Activated naive CD4-positive, alpha-beta T cell treated with anti-CD3 and anti-CD28 coated beads, Interleukin-2, amount 50 U/mL, for 72 hours (primary cell): ENCODE results near the gene GNA14. TPM values are rescaled to one million over a fixed set of nuclear protein-coding genes. Genes with fewer than 3 reads are reported as not detected.
"Not testable (repeated sequence)": the region's sequence is repeated elsewhere in the genome, so short reads cannot be mapped to it uniquely, and the experiment has no call there.

Experiments
- ATAC-seq, 2 donors: fragments of 150-1000 bp; cut with Tn5 transposase; 2 replicates each; pipeline ENCODE4 v1.10.0; 2021; ENCODE audit warnings: mild to moderate bottlenecking in 2 of 2, moderate library complexity in 2 of 2
- DNase-seq, 2 donors: peaks; one replicate each; pipeline ENCODE4 v3.0.0; 2021 to 2022; ENCODE audit warnings: low spot score in 2 of 2
- H3K27ac Mint-ChIP-seq, 2 donors: one replicate each; pipeline ENCODE4 v1.8.0; 2022; ENCODE audit warnings: mild to moderate bottlenecking in 2 of 2, mixed read lengths in 2 of 2
- H3K36me3 Mint-ChIP-seq, 2 donors: one replicate each; pipeline ENCODE4 v1.8.0; 2022; ENCODE audit warnings: mixed read lengths in 2 of 2
- H3K9me3 Mint-ChIP-seq, 2 donors: one replicate each; pipeline ENCODE4 v1.8.0; 2022; ENCODE audit warnings: mixed read lengths in 2 of 2
- total RNA-seq, 2 donors: library from RNA; stranded (reverse); gene quantifications; one replicate each; pipeline ENCODE4 v1.2.3, GENCODE V29; 2022

GNA14 gene
- total RNA-seq, 2 donors from 2014 or later: 0.25 to 0.59 TPM

- DNase-seq (no peak), ATAC-seq (no peak)
- no peaks in the 10 kb centered on the region for H3K9me3 Mint-ChIP-seq
- H3K36me3 Mint-ChIP-seq: no peaks in the 10 kb centered on the region
- no peak overlapping the region for H3K27ac Mint-ChIP-seq
These were observed 218.2 kb downstream of the GNA14 start for GRCh38 chr9:77429928-77430327.

- DNase-seq: no peak
- H3K9me3 Mint-ChIP-seq: peaks cover 0 to 5% of the 10 kb centered on the region in 2 donors
- peaks cover 0 to 6% of the 10 kb centered on the region in 2 donors for H3K36me3 Mint-ChIP-seq
- peak in 1 of 2 donors; percentile 22 for ATAC-seq
- H3K27ac Mint-ChIP-seq: no peak overlapping the region
These were observed 220.7 kb downstream of the GNA14 start for GRCh38 chr9:77427256-77427927.

DNA sequence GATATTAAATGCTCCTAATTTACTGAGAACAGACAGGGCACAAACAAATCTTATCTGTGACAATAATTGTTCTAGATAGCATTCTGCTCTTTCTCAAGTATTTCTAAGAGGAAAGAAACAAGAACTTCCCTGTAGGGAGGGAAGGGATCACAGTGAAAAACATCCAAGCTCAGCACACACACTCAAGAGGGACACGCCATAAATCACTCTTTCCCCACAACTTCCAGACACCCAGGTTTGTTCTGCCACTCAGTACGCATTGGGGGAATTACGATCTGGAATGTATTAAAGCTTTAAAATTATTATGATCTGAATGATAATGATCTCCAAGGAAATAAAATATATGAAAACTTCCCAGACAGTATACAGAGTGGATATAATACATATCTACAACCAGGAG is 221.4 kb downstream of the GNA14 start:
- H3K27ac Mint-ChIP-seq: no peak overlapping the region
- DNase-seq (no peak), ATAC-seq (no peak)
- H3K9me3 Mint-ChIP-seq: peaks cover 0 to 5% of the 10 kb centered on the region in 2 donors
- peaks cover 4 to 6% of the 10 kb centered on the region in 2 donors for H3K36me3 Mint-ChIP-seq

DNA sequence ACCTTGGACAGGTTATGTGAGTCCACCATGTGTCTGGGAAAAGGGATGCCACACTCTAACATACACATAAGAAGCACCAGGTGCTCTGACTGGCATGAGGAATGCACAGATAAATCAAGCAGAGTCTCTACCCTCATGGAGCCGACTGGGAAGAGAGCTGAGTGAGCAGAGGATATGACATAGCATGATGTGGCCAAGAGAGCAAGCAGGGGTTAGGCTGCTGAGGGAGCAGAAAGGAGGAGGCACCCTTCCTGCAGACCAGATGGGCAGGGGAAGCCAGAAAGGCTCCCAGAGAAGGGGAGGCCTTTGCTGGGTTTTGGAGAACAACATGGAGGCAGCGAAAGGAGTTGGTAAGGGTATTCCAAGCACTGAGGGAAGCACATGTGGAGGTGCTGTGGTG is 223.1 kb downstream of the GNA14 start:
- DNase-seq: no peak
- no peak overlapping the region for H3K27ac Mint-ChIP-seq

GRCh38 chr9:77423841-77424240 is 224.3 kb downstream of the GNA14 start:
- ATAC-seq (no peak), DNase-seq (no peak)
- peaks cover 0 to 5% of the 10 kb centered on the region in 2 donors for H3K9me3 Mint-ChIP-seq
- peaks cover 4 to 6% of the 10 kb centered on the region in 2 donors for H3K36me3 Mint-ChIP-seq
- H3K27ac Mint-ChIP-seq: no peak overlapping the region

More for the DNA sequence above, 223.1 kb downstream of the GNA14 start:
- H3K9me3 Mint-ChIP-seq: peaks cover 0 to 5% of the 10 kb centered on the region in 2 donors
- no peak for ATAC-seq
- peaks cover 4 to 6% of the 10 kb centered on the region in 2 donors for H3K36me3 Mint-ChIP-seq

- H3K27ac Mint-ChIP-seq: no peak overlapping the region
- ATAC-seq: no peak
- no peak for DNase-seq
- H3K9me3 Mint-ChIP-seq: peaks cover 0 to 5% of the 10 kb centered on the region in 2 donors
- peaks cover 4 to 6% of the 10 kb centered on the region in 2 donors for H3K36me3 Mint-ChIP-seq
These were observed 225.2 kb downstream of the GNA14 start for GRCh38 chr9:77422969-77423368.

GRCh38 chr9:77421506-77422265 is 226.4 kb downstream of the GNA14 start:
- Mint-ChIP-seq H3K36me3 (peaks cover 4 to 6% of the 10 kb centered on the region in 2 donors), H3K27ac (no peak overlapping the region), H3K9me3 (peaks cover 0 to 5% of the 10 kb centered on the region in 2 donors)
- DNase-seq: no peak
- no peak for ATAC-seq

DNA sequence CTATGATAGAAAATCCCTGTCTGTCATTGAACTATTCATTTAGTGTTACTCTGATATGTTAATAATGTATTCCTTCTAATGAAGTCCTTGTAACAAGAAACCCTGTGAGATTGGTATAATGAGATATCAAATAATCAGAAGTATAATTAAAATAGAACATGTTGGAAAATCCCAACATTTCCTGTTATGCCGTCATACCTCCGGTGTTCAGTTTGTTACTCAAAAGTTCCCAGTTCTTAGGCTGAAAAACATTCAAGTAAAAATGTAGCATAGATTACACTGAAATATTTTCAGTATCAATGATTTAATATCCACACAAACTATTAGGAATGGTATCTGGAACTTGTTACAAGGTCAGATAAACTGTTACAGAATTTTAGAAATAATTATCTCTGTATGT is 227.5 kb downstream of the GNA14 start:
- DNase-seq: no peak
- no peak for ATAC-seq
- Mint-ChIP-seq H3K27ac (no peak overlapping the region), H3K36me3 (peaks cover 4 to 6% of the 10 kb centered on the region in 2 donors), H3K9me3 (peaks cover 0 to 5% of the 10 kb centered on the region in 2 donors)

- no peaks in the 10 kb centered on the region for H3K9me3 Mint-ChIP-seq
- ATAC-seq: no peak
- no peak for DNase-seq
- peaks cover 6 to 9% of the 10 kb centered on the region in 2 donors for H3K36me3 Mint-ChIP-seq
- no peak overlapping the region for H3K27ac Mint-ChIP-seq
These were observed 229.9 kb downstream of the GNA14 start for GRCh38 chr9:77418226-77418625.

DNA sequence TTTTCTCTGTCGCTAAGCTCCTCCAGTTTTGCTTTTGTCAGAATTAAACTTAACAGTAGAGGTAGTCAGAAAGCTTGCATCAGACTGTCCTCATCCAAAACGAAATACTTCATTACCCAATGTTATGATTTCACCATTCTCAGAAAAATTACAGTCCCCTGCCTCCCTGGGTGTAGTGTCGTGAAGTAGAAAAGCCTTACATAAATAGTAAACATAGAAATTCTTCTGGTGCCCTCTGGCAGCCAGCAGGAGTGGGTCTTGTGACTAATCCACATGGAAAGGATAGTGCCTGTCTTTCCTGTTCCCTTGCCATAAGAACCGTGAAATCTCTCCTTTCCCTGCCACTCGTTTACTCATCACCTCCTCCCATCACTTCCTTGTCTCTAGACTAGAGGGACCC is 230.6 kb downstream of the GNA14 start:
- H3K9me3 Mint-ChIP-seq: no peaks in the 10 kb centered on the region
- peaks cover 1 to 9% of the 10 kb centered on the region in 2 donors for H3K36me3 Mint-ChIP-seq
- ATAC-seq (no peak), DNase-seq (no peak)
- H3K27ac Mint-ChIP-seq: no peak overlapping the region

DNA sequence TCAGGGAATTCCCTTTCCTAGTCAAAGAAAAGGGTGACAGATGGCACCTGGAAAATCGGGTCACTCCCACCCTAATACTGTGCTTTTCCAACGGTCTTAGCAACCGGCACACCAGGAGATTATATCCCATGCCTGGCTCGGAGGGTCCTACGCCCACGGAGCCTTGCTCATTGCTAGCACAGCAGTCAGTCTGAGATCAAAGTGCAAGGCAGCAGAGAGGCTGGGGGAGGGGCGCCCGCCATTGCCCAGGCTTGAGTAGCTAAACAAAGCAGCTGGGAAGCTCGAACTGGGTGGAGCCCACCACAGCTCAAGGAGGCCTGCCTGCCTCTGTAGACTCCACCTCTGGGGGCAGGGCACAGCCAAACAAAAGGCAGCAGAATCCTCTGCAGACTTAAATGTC is 239.6 kb downstream of the GNA14 start:
- not testable (repeated sequence) for DNase-seq, H3K27ac Mint-ChIP-seq, ATAC-seq
- peaks cover 4 to 11% of the 10 kb centered on the region in 2 donors for H3K9me3 Mint-ChIP-seq
- H3K36me3 Mint-ChIP-seq: peaks cover 26 to 36% of the 10 kb centered on the region in 2 donors

- no peak overlapping the region for H3K27ac Mint-ChIP-seq
- H3K36me3 Mint-ChIP-seq: peaks cover 16 to 21% of the 10 kb centered on the region in 2 donors
- DNase-seq: no peak
- ATAC-seq: no peak
- peaks cover 4% of the 10 kb centered on the region in 2 donors for H3K9me3 Mint-ChIP-seq
These were observed 244.9 kb downstream of the GNA14 start for GRCh38 chr9:77403239-77403638.

GRCh38 chr9:77402286-77402685 is 245.8 kb downstream of the GNA14 start:
- DNase-seq: no peak
- H3K27ac Mint-ChIP-seq: no peak overlapping the region
- no peak for ATAC-seq
- no peaks in the 10 kb centered on the region for H3K9me3 Mint-ChIP-seq
- peaks cover 11 to 13% of the 10 kb centered on the region in 2 donors for H3K36me3 Mint-ChIP-seq

GRCh38 chr9:77399964-77400363 is 248.2 kb downstream of the GNA14 start:
- no peaks in the 10 kb centered on the region for H3K9me3 Mint-ChIP-seq
- DNase-seq: no peak
- no peak overlapping the region for H3K27ac Mint-ChIP-seq
- no peak for ATAC-seq
- H3K36me3 Mint-ChIP-seq: no peaks in the 10 kb centered on the region

DNA sequence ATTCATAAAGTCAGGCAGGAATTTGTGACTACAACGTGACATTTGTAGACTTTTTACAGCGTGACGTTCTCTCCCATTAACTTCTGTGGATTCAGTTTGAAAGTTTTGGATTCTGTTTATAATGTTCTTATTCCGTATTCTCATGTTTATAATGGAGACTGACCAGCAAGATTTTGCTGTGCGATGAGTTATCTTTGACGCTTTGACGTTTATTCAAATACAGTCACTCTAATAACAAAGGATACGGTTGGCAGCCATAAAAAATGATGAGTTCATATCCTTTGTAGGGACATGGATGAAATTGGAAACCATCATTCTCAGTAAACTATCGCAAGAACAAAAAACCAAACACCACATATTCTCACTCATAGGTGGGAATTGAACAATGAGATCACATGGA is 249.5 kb downstream of the GNA14 start:
- H3K9me3 Mint-ChIP-seq, H3K27ac Mint-ChIP-seq, DNase-seq, ATAC-seq, H3K36me3 Mint-ChIP-seq: not testable (repeated sequence)

- no peak for DNase-seq
- Mint-ChIP-seq H3K27ac (no peak overlapping the region), H3K36me3 (peaks cover 0 to 4% of the 10 kb centered on the region in 2 donors), H3K9me3 (no peaks in the 10 kb centered on the region)
- ATAC-seq: no peak
These were observed 255.8 kb downstream of the GNA14 start for GRCh38 chr9:77392328-77392727.

GRCh38 chr9:77391834-77392233 is 256.3 kb downstream of the GNA14 start:
- no peak overlapping the region for H3K27ac Mint-ChIP-seq
- peaks cover 0 to 4% of the 10 kb centered on the region in 2 donors for H3K36me3 Mint-ChIP-seq
- no peak for DNase-seq
- no peak for ATAC-seq
- H3K9me3 Mint-ChIP-seq: no peaks in the 10 kb centered on the region
